GM18511 (cell line): ENCODE data around the gene ZMYM3.
"Not testable (repeated sequence)": the region's sequence is repeated elsewhere in the genome, so short reads cannot be mapped to it uniquely, and the experiment has no call there.

Source experiments
- ATAC-seq: cut with Tn5 transposase; IDR thresholded peaks from one replicate; pipeline ENCODE4 v1.9.1; 2021; ENCODE audit warnings: mild to moderate bottlenecking, moderate library complexity; ENCODE audit not compliant: unreplicated experiment

The ZMYM3 gene

GRCh38 chrX:71254092-71254963 is at the start of gene ZMYM3:
TSS of gene ZMYM3 (minus strand) at chrX:71254140. CDS start at chrX:71253255, 885 bp downstream.
- peak; percentile 82 for ATAC-seq

GRCh38 chrX:71302461-71303213 is 48.7 kb upstream of the ZMYM3 start:
- no peak for ATAC-seq

- ATAC-seq: no peak
Observed at GRCh38 chrX:71301195-71301924, 47.4 kb upstream of the ZMYM3 start, which contains the start of gene ITGB1BP2. TSS of gene ITGB1BP2 (plus strand) at chrX:71301750. CDS start at chrX:71301807, 57 bp downstream.

GRCh38 chrX:71300495-71300894 is 46.6 kb upstream of the ZMYM3 start:
- not testable (repeated sequence) for ATAC-seq

GRCh38 chrX:71300064-71300463 is 46.1 kb upstream of the ZMYM3 start:
- not testable (repeated sequence) for ATAC-seq

GRCh38 chrX:71298119-71298518 is 44.2 kb upstream of the ZMYM3 start:
- ATAC-seq: no peak

- ATAC-seq: no peak
Observed at GRCh38 chrX:71296806-71297205, 42.9 kb upstream of the ZMYM3 start.

GRCh38 chrX:71292669-71293365 is 38.9 kb upstream of the ZMYM3 start:
- no peak for ATAC-seq

- no peak for ATAC-seq
Observed at GRCh38 chrX:71291381-71291780, 37.4 kb upstream of the ZMYM3 start.

- no peak for ATAC-seq
Observed at GRCh38 chrX:71285929-71286328, 32.0 kb upstream of the ZMYM3 start.

GRCh38 chrX:71283403-71284143 is 29.6 kb upstream of the ZMYM3 start, which contains the start of gene NONO:
TSS of gene NONO (plus strand) at chrX:71283635. CDS start at chrX:71290638, 7,003 bp downstream.
- peak; percentile 86 for ATAC-seq

- peak; percentile 58 for ATAC-seq
Observed at GRCh38 chrX:71282514-71283402, 28.8 kb upstream of the ZMYM3 start.

GRCh38 chrX:71281300-71281699 is 27.4 kb upstream of the ZMYM3 start:
- ATAC-seq: not testable (repeated sequence)

GRCh38 chrX:71272313-71272712 is 18.4 kb upstream of the ZMYM3 start:
- ATAC-seq: not testable (repeated sequence)

GRCh38 chrX:71269801-71270395 is 16.0 kb upstream of the ZMYM3 start:
- ATAC-seq: no peak

- not testable (repeated sequence) for ATAC-seq
Observed at GRCh38 chrX:71268624-71269023, 14.7 kb upstream of the ZMYM3 start.

GRCh38 chrX:71256856-71257255 is 2.9 kb upstream of the ZMYM3 start:
- ATAC-seq: no peak

- no peak for ATAC-seq
Observed at GRCh38 chrX:71256051-71256450, 2.1 kb upstream of the ZMYM3 start.
